A549 treated with AZD2906 at 1 μM for 4 hours (cell line): ENCODE data around the gene BLM. TPM values are rescaled to one million over a fixed set of nuclear protein-coding genes. Genes with fewer than 3 reads are reported as not detected.

Source experiments
- total RNA-seq: library from RNA; stranded (reverse); fragments of 200-300 nt; extraction: Qiagen RNA extraction; gene quantifications from 5 replicates; pipeline ENCODE4 v1.2.3, GENCODE V29; 2022

Gene BLM
- total RNA-seq, result 12.1 to 13.6 TPM (median 12.9 TPM) in 5 replicates

GRCh38 chr15:90716976-90717821, at the start of gene BLM:
Gene BLM (plus strand): TSS chr15:90717346. CDS start chr15:90747393, 30,047 bp downstream.

Other genes with a start within 250 kb of the BLM start
- 21.3 to 24.7 TPM (median 23.8 TPM) in 5 replicates for gene CRTC3, start 187.4 kb upstream of the BLM start, total RNA-seq
- gene FURIN, start 151.2 kb downstream of the BLM start, total RNA-seq, result 51.5 to 62.8 TPM (median 59.0 TPM) in 5 replicates
- gene FES, start 167.2 kb downstream of the BLM start, total RNA-seq, result 0.46 to 0.89 TPM (median 0.85 TPM) in 5 replicates
- 23.5 to 29.6 TPM (median 24.9 TPM) in 5 replicates for gene MAN2A2, start 186.0 kb downstream of the BLM start, total RNA-seq
- gene HDDC3, start 215.2 kb downstream of the BLM start, total RNA-seq, result 27.9 to 36.4 TPM (median 35.4 TPM) in 5 replicates
- gene UNC45A, start 217.9 kb downstream of the BLM start, total RNA-seq, result 52.3 to 61.9 TPM (median 55.0 TPM) in 5 replicates
- gene RCCD1, start 237.5 kb downstream of the BLM start, total RNA-seq, result 23.5 to 44.0 TPM (median 36.6 TPM) in 5 replicates